GM12874 (cell line): ENCODE measurements around the gene CHTF18.
A peak's percentile ranks its signal among the peaks of the same experiment; 100 is the strongest.

Experiments
- TF ChIP-seq, protein P1 (sequence below): IDR thresholded peaks from 2 replicates; pipeline ENCODE4 v1.5.1; 2011; ENCODE audit warnings: low read depth, mild to moderate bottlenecking, control low read depth, low read length, moderate library complexity; ENCODE audit not compliant: insufficient read depth

Gene CHTF18

DNA sequence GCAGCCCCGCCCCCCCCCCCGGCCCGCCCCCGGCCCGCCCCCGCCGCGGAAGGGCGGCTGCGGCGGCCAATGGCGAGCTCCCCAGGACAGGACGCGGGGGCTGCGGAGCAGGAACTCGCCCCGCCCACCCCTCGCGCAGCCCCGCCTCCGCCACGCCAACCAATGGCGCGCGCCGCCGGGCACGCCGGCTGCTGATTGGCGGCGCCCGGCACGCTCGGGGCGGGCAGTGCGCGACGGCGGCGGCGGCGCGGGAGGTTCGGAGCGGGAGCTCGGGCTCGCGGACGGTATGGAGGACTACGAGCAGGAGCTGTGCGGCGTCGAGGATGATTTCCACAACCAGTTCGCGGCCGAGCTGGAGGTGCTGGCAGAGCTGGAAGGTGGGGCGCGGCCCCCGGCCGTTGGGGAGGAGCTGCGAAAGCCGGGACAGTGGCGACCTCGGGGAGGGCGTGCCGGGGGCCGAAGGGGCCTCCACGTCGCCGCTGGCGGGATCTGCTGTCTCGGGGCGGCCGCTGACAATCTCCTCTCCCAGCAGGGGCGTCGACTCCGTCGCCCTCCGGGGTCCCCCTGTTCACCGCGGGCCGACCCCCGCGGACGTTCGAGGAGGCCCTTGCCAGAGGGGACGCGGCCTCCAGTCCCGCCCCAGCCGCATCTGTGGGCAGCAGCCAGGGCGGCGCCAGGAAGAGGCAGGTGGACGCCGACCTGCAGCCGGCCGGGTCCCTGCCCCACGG is at the start of gene CHTF18:
Gene CHTF18, plus strand, starts transcription at position 222 of the 728 bp plus-strand sequence. Its CDS starts 65 bp downstream, at position 287.
- TF ChIP-seq, protein P1, sequence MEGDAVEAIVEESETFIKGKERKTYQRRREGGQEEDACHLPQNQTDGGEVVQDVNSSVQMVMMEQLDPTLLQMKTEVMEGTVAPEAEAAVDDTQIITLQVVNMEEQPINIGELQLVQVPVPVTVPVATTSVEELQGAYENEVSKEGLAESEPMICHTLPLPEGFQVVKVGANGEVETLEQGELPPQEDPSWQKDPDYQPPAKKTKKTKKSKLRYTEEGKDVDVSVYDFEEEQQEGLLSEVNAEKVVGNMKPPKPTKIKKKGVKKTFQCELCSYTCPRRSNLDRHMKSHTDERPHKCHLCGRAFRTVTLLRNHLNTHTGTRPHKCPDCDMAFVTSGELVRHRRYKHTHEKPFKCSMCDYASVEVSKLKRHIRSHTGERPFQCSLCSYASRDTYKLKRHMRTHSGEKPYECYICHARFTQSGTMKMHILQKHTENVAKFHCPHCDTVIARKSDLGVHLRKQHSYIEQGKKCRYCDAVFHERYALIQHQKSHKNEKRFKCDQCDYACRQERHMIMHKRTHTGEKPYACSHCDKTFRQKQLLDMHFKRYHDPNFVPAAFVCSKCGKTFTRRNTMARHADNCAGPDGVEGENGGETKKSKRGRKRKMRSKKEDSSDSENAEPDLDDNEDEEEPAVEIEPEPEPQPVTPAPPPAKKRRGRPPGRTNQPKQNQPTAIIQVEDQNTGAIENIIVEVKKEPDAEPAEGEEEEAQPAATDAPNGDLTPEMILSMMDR: no peak

DNA sequence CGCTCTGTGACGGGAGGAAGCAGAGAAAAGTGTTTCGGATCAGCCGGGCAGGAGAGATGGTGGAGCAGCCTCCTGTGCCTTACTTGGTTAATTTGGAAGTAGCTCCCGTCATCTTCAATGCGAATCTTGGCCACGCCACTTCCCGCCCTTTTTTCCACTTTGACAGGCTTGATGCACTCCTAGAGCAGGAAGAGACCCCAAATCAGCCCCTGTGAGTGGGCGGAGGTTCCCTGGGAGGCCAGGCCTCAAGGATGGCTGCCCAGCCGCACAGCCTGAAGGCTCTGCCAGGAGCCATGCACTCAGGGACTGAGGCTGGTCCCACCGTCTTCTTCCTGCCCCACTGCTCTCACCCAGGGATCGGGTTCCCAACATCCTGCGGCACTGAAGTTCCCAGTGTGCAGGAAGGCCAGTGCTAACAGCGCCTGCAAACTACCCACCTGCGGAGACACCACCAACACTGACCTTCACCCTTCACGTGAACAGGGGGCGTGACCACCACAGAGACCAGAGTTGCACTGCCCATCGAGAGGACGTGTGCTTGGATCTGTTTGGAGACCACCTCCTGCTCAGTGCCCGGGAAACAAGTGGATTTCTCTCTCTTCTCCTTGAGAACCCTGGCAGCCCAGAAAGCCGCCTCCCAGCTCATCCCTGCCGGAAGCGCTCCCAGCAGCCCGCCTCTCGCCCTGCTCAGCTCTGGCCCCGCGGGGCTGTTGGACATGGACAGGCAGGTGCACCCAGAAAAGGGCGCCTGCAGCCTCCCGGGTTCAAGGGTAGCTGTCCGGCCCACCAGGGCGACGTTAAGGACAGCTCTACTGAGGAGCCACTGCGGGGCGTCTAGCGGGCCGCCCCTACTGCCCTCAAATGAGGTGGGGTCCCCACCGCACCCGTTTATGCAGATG is 48.6 kb upstream of the CHTF18 start:
- TF ChIP-seq, protein P1: no peak

DNA sequence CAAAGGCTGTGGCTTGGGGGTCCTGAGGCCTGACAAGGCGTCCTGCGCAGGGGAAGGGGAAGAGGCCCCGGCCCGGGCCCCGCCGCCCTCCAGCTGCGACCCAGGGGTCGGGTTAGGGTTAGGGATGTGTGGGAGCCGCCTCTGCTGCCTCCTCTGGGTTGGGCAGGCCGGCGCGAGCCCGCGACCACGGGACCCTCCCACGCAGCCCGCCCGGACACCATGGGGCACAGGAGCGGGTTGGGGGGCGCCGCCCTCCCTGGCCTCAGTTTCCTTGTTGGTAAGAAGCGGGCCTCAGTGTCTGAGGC is 48.0 kb upstream of the CHTF18 start:
- TF ChIP-seq, protein P1: no peak

DNA sequence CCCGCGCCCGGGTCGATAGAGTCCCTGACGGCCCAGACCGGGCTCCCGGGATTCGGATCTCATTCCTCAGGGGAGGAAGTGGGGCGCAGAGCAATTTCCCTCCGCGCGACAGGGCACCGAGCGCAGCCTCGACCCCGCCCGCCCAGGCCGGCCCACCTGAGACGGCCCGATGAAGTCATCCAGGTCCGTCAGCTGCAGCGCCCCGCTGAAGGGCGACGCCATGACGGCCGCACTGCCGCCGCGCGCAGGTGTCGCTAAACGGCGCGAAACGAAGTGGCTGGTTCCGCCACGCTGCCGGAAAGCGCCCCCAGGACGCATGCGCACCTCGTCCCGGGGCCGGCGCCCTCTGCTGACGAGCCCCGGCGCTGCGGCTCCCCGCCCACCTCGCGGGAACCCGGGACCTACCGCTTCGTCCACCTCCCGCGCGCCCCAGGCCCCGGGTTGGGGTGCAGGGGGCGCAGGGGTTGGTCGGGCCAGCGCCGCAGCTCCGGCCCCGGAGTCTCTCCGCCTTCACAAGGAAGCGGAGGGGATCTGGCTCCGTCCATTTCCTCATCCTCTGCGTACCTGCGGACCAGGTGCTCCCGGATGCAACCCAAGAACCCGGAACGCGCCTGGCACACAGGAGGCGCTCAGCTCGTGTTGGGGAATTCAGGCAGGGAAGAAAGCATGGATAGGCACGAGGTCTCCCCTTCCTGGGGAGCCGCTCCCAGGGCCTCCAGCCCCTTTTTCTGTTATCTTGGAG is 47.5 kb upstream of the CHTF18 start, which contains the start of gene CIAO3:
Gene CIAO3, minus strand, starts transcription at position 234 of the 742 bp plus-strand sequence. Its CDS starts 12 bp downstream, at position 222.
- TF ChIP-seq, protein P1: peak; percentile 99

DNA sequence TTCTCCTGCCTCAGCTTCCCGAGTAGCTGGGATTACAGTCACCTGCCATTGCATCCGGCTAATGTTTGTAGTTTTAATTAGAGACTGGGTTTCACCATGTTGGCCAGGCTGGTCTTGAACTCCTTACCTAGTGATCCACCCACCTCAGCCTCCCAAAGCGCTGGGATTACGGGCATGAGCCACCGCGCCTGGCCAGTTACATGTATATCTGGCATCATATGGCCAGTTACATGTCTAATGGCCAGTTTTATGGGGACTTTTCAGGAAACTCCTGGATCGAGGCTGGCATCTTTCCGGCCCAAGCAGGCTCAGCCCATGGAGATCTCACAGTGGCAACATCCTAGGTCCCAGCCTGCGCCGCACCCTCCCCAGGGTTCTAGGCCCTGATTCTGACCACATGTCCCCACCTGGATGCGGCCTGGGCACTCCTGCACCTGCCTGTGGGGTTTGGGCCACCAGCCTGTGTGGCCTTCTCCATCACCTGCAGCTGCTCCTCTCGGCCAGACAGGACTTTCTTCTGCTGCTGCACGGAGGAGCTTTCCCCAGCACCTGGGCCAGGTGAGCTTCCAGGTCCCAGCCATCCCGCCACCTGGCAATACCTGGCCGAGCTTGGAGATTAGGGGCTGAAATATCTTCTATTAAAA is 46.3 kb upstream of the CHTF18 start:
- TF ChIP-seq, protein P1: no peak

DNA sequence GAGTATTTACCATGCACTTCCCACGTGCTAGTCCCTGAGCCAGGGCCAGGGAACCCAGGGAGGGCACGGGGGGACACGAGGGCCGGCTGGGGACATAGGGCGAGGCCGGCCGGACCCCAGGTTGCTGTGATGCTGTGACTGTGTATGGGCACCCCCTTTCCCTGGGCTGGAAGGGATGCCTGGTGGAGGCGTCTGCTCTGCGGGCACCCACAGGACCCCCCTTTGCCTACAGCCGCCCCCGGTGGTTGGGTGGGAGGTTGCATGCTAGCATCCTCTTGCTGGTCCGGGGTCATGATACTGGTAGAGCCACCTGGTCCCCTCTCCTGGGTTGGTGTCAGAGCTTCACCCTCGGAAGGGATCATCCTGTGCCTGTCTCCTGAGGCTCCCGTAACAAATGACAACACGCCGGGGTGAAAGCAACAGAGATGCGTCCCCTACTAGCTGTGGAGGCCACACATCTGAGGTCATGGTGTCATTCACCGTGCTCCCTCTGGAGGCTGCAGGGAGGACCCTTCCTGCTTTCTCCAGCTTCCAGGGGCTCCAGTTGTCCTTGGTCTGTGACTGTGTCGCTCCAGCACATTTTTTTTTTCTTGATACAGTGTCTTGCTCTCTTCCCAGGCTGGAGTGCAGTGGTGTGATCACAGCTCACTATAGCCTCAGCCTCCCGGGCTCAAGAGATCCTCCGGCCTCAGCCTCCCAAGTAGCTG is 44.5 kb upstream of the CHTF18 start:
- TF ChIP-seq, protein P1: peak; percentile 39; the same call in 1 of the 2 replicates
